ENCODE measurements around the gene BLVRA.

GRCh38 chr7:43856316-43856715 is 97.8 kb downstream of the BLVRA start:
- TF ChIP-seq CTCF (IDR thresholded peaks at IDR 0.05) (no peak), POLR2A (IDR thresholded peaks at IDR 0.05) (no peak)

All from uterus (tissue), 2 donors.